SH-SY5Y (cell line): Measurements from ENCODE around the gene MANEAL.

Source experiments
- GATA2 ChIP-seq: IDR thresholded peaks from 2 replicates; pipeline ENCODE4 v1.6.1; 2011; ENCODE audit warnings: mild to moderate bottlenecking, low read depth, low read length
- GATA3 ChIP-seq: IDR thresholded peaks from 2 replicates; pipeline ENCODE4 v1.6.1; 2011; ENCODE audit warnings: low read depth, mild to moderate bottlenecking, low read length, moderate library complexity

Gene MANEAL, protein sequence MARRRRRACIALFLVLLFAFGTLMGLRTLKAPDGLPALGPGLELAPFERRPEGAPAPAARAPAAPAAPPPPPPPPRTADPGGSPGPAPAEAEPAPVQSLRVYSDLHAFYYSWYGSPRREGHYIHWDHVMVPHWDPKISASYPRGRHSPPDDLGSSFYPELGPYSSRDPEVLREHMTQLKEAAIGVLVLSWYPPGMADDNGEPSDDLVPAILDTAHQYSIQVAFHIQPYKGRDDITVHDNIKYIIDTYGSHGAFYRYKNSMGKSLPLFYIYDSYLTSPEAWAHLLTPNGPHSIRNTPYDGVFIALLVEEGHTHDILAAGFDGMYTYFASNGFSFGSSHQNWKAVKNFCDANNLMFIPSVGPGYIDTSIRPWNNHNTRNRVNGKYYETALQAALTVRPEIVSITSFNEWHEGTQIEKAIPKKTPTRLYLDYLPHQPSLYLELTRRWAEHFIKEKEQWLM

DNA sequence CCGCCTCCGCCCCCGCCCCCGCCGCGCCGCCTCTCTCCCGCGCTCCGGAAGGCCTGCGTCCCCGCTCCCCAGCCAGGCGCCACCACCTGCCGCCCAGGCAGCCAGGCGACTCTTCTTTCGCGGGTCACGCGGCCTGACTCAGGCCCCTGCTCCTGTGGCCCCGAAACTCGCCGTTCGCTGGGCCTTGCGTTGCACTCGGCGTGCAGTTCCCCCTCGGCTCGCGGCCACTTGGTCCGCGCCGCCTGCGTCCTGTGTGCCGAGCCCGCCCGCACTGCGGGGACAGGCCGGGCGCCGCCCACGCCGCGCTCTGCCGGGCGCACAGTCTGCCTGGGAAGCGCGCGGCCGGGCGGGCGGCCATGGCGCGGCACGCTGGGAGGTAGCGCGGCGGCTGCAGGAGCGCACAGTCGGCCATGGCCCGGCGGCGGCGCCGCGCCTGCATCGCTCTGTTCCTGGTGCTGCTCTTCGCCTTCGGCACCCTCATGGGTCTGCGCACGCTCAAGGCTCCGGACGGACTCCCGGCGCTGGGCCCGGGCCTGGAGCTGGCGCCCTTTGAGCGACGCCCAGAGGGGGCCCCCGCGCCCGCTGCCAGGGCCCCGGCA is at the start of gene MANEAL:
TSS of gene MANEAL (plus strand) at position 75 of the 599 bp plus-strand sequence. CDS start at position 411, 336 bp downstream.
- TF ChIP-seq GATA2 (no peak), GATA3 (no peak)

DNA sequence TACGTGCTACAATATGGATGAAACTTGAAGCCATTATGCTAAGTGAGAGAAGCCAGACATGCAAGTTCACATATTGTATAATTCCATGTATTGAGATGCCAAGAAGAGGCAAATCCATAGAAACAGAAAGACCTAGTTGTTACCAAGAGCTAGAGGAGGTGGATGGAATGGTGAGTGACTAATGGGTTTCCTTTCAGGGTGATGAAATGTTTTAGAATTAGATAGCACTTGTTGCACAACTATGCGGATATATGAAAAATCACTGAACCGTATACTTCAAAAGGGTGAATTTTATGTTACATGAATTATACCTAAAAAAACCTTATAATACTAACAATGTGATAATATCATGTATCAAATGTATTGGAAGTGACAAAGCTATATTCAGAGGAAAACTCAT is 46.8 kb upstream of the MANEAL start:
- TF ChIP-seq GATA2 (no peak), GATA3 (no peak)

DNA sequence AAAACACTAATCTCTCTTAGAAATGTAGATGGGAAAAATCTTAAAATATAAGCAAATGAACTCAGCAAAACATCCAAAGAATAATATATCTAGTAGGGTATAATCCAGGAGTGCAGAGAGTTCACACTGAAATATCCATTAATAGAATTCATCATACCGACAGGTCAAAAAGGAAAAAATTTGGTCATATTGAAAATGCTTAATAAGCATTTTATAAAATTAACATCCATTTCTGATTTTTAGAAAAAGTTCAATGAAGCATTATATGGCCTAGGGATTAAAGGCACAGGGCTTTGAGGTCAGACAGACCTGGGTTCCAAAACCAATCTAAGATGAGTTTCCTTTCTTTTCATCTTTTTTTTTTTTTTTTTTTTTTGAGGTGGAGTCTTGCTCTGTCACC is 45.1 kb upstream of the MANEAL start:
- TF ChIP-seq GATA3: no peak
- no peak for TF ChIP-seq GATA2

DNA sequence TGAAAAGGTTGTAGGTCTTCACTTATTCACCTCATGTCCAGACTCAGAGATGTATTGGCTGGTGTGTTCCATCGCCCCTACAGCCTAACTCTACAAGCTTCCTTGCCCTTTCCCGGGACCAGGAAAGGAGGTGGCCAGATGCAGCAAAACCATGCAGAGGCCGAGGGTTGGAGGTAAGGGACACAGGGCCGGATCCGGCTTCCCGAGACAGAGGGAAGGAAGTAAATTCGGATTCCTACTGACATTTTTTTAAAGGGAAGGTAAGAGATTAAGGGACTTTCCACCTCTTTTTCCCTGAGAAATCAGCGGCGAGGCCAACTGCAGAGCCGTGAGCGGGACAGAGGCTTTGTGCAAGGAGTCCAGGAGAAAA is 41.4 kb upstream of the MANEAL start:
- no peak for TF ChIP-seq GATA3
- TF ChIP-seq GATA2: no peak

DNA sequence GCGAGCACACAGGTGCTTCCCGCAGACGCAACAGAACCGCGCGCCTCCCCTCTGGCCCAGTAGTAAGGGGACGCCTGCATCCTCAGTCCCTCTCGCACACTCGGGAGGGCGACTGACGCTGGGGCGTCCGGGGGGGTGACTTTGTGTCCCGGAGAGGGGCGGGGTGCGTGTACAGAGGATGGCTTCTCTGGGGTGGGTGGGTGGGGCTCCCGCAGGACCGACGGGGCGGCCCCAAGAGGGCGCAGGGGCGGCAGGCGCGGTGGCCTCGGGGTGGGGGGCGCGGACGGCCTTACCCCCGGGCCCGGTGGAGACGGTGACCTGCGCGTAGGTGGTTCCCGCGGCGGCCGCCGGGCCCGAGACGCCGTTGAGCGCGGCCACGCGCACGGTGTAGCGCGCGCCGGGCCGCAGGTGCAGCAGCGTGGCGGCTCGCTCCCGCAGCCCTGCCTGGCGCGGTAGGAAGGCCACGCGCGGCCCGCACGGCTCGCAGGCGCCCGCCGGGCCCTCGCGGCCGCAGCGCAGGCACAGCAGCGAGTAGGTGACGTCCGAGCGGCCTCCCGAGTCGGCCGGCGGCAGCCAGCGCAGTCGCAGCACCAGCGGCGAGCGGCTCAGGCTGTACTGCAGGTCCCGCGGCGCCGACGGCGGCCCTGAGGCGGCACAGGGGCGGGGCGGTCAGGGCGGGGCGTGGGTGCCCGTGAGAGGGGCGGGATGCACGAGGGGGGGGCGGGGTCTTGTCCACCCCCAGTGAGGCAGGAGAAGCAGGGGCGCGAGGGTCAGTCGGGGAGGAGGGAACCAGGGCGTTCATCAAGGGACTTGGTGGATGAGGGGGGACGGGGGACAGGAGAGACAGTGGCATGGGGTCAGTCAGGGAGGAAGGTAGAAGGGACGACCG is 40.8 kb upstream of the MANEAL start:
- TF ChIP-seq GATA3 (no peak), GATA2 (no peak)

DNA sequence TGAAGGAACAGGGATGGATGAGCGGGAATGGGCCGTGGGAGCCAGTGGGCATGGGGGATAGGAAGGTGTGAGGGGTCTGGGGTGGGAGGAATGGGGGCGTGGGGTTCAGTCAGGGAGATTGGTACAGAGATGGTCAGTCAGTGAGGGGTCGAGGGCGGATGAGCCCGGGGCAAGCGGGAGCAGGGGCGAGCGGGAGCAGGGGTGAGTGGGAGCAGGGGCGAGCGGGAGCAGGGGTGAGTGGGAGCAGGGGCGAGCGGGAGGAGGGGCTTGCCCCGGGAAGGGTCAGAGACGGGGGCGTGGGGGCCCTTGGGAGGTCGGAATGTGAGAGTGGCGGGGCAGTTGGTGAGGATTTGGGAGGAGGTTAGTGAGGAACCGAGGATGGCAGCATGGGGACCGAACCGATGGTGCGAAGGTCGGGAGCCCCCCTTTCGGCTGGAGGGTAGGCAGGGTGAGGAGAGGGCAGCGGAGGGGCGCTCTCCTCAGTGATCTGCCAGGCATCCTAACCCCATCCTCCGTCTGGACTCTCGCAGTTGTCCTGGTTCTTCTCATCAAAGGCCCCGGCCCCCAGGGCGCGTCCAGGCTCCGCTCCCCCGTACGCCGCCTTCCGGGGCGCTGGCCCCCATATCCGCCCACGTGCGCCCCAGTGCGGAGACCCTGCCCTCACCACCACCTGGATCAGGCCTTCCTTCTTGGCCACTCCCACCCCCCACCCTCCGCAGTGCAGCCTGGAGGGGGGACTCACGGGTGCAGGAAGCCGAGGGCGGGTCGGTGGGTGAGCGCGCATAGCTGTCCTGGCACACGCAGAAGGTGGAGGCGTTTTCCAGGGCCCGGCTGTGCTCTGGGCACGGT is 40.0 kb upstream of the MANEAL start:
- TF ChIP-seq GATA2: no peak
- no peak for TF ChIP-seq GATA3

DNA sequence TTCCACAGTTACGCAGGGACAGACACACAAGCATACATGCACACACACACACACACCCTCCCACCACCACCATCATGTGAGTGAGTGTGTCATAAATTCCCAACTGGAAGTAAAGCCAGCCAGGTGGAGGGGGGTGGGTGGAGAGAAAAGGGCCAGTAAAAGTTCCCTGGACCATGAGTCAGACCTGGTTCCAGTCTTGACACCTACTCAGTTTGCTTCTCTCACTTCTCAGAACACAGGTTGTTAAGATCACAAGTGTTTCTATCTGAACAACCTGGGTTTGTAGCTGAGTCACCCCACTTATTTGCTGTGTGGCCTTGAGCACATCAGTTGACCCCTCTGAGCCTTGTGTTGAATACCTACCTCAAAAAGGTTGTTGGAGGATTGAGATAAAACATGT is 38.4 kb upstream of the MANEAL start:
- TF ChIP-seq GATA2 (no peak), GATA3 (no peak)

DNA sequence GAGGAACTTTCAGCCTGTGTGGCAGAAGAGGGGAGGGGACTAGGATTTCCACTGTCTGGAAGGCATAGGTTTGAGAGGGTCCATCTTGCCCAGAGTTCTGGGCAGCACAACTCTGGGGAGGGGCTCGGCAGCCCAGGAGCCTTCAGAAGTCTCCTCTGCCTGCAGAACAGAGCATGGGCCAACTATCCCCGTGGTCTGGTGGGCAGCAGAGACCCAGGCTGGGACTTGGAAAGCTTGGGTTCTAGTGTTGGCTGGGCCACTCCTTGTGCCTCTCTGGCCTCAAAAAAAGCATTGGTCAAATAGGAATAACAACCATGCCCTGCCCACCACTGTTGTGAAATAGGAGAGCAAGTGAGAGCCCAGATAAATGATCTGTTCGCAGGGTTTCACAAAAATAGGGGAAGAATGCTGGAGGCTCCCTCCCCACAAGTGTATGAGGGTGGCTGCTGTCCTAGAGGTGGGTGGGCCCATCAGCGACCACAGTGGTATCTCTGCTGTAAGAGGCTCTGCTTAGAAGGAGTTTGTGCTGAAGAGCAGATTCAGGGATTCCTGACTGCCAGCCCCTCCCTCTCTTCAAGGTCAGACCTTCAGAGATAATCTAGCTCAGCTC is 37.6 kb upstream of the MANEAL start:
- TF ChIP-seq GATA2: no peak
- no peak for TF ChIP-seq GATA3

DNA sequence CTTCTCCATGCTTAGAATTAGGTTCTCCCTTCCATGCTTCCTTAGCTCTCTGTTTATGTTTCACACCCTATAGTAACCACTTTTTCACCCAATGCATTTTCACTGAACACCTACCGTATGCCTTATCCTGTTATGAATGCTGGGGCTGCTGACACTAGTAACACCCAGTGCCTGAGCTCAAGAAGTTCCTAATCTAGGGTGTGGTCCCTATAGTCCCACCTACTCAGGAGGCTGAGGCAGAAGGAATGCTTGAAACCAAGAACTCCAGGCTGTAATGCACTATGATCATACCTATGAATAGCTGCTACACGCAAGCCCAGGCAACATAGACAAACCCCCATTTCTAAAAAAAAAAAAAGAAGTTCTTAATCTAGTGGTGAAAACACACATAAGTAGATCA is 34.2 kb upstream of the MANEAL start:
- TF ChIP-seq GATA2 (no peak), GATA3 (no peak)

DNA sequence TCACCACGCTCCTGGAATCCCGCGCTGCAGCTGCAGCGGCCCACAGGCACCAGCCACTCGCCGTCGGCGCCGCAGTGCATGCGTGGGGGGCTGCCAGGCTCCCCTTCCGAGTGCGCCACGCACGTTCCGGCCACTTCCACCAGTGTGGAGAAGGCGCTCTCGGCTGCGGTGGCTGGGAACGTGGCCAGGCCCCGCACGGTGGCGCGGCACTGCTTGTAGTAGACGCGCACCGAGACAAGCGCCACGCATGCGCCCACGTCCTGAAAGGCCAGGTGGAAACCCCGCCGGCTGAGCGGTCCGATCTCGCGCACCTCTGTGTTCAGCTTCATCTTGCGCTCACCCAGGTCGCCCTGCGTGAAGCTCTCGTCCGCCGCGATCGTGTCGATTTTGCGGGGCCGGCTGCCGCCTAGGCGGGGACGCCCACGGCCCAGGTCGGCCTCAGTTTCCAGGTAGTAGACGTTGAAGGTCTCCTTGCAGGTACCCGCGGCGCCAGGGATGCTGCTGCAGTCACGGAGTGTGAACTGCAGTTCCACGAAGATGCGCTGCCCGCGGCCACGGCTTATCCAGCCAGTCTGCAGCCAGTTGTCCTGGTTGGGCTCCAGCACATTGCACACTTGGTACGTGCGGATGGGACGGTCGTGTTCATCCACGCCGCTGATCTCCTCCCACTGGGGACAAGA is 32.1 kb upstream of the MANEAL start:
- no peak for TF ChIP-seq GATA2
- TF ChIP-seq GATA3: no peak

DNA sequence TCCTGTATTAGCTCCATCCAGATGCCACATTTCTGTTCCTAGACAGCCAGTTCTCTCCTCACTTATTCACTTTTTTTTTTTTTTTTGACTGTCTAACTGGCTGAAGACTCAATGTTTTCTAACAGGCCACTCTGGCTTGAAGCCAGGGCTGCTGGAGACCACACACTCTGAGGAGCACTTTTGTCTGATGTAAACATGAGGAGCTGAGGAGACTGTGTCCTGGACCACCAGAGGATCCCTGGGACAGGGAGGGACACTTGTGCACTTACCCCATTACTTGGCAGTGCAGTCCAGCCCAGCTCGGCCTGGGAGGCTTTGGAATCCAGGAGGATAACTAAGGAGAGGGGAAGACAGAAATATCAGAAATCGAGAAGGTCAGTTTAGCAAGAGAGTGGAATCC is 31.1 kb upstream of the MANEAL start:
- TF ChIP-seq GATA2 (no peak), GATA3 (no peak)

DNA sequence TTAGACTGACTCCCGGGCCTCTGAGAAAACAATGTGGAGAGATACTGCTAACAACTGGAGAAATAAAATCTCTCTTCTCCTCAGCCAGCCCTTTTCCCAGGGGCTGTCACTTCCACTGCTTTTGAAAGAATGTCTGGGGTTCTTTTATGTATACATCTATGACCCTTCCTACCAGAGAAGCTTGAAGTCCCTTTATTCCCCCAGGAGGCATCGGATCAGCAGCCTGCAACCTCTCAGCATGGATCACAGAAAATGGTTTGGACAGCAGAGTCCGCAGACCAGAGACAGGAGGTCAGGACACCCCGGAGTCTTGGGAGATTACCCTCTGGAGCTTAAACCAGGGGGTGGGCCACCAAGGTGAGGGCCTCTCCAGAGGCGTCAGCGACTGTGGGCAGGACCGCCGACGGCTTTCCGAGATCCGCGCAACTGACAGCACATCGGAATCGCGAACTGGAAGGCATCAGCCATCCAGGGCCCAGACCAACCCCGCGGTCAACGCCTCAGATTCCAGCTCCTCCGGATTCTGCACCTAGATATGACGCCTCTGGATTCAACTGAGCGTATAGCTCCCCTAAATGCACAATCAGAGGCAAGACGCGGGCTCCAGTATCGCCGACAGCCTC is 29.7 kb upstream of the MANEAL start:
- TF ChIP-seq GATA3: no peak
- TF ChIP-seq GATA2: no peak
